ENCODE results near the gene ZNHIT2.

DNA sequence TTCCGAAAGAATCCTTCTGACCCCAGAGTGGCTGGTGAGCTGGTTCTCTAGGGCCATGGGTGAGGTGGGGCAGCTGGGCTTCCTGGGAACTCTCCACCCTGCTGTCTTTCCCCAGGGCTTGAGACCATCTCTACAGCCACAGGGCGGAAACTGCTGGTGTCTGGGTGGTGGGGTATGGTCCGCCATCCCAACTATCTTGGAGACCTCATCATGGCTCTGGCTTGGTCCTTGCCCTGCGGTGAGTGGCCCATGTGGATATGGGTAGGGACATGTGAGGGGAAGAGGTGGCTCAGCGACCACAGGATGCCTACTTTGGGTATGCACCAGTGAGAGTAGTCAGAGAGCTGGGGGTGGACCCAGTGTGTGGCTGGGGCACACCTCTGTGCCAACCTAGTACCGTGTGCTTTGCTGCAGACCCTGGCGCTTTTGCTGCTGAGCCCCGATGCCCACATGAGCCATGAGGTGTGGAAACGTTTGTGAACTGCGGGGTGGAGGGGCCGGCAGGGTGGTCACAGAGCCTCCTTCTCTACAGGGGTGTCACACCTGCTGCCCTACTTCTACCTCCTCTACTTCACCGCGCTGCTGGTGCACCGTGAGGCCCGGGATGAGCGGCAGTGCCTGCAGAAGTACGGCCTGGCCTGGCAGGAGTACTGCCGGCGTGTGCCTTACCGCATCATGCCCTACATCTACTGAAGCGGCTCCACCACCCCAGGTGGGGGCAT, 2.0 kb downstream of the ZNHIT2 start:
- TF ChIP-seq, protein P1, sequence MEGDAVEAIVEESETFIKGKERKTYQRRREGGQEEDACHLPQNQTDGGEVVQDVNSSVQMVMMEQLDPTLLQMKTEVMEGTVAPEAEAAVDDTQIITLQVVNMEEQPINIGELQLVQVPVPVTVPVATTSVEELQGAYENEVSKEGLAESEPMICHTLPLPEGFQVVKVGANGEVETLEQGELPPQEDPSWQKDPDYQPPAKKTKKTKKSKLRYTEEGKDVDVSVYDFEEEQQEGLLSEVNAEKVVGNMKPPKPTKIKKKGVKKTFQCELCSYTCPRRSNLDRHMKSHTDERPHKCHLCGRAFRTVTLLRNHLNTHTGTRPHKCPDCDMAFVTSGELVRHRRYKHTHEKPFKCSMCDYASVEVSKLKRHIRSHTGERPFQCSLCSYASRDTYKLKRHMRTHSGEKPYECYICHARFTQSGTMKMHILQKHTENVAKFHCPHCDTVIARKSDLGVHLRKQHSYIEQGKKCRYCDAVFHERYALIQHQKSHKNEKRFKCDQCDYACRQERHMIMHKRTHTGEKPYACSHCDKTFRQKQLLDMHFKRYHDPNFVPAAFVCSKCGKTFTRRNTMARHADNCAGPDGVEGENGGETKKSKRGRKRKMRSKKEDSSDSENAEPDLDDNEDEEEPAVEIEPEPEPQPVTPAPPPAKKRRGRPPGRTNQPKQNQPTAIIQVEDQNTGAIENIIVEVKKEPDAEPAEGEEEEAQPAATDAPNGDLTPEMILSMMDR (IDR thresholded peaks at IDR 0.05), result no peak
- no peak for TF ChIP-seq POLR2AphosphoS5 (IDR thresholded peaks at IDR 0.05)
- no peak for TF ChIP-seq POLR2A (IDR thresholded peaks at IDR 0.05; ENCODE audit: low read depth)
